Limb (tissue), 2 donors: ENCODE measurements around the gene BRD4.

ENCODE experiments used
- DNase-seq, 2 donors: peaks; one replicate each; pipeline ENCODE4 v3.0.0-alpha.2; 2016; ENCODE audit errors: extremely low spot score in 2 of 2

Gene BRD4

DNA sequence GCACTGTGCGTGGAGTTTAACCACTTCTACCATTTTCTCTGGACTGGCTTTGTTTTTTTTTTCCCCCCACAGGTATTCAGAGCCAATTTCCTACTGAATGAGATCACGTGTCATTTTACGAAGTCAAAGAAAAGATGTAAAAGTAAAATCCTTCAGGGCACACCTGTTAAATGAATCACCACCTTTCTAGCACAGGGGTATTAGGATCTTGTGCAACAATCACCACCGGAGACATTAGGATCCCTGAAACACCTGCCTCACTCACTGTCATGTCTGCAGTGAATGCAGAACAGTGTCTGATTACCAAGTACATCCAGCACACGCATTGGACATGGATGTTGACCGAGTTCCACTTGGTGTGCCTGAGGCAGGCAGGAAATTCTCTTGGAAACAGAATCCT lies 17.2 kb downstream of the BRD4 start:
- no peak for DNase-seq

DNA sequence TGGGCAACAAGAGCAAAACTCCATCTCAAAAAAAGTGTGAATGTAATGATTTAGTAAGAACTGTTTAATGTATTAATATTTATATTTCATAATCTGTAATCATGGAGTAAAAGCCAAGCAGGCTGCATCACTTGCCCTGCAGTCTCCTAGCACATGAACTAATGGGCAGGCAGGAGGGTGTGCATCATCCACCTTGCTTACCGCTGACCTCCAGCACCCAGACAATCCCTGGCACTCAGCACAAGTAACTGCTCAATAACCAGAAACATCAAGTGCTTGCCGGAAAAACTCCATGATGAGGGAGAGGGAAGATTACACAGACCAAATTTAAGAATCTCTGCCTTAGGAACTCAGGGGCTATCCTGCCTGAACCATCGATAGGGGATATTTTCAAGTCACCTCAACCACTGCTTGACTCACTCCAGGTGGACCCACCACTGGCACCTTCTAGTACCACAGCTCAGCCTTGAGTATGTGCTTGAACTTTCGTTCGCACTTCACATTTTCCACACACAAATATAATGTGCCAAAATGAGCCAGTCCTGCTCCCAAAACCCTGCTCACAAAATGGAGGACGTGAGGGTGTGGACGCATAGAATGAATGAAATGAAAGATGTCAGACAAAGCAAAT lies 18.6 kb downstream of the BRD4 start:
- DNase-seq, result no peak

DNA sequence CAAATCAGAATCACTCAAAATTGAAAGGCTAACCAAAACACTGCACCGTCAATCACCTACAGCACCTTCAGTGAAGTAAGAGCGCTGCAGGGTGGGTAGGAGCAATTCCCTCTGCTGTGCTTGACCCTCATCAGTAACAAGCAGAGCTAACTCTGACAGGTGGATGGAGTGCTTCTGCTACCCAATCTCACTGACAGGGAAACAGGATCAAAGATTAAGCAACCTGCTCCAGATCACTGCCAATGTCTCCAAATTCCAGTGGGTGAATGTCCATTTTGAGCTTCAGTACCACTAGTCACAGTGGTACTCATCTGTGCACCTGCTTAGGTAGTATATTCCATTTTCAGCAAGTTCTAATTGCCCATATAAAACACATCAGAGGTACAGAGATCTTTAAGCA lies 25.2 kb downstream of the BRD4 start:
- no peak for DNase-seq

DNA sequence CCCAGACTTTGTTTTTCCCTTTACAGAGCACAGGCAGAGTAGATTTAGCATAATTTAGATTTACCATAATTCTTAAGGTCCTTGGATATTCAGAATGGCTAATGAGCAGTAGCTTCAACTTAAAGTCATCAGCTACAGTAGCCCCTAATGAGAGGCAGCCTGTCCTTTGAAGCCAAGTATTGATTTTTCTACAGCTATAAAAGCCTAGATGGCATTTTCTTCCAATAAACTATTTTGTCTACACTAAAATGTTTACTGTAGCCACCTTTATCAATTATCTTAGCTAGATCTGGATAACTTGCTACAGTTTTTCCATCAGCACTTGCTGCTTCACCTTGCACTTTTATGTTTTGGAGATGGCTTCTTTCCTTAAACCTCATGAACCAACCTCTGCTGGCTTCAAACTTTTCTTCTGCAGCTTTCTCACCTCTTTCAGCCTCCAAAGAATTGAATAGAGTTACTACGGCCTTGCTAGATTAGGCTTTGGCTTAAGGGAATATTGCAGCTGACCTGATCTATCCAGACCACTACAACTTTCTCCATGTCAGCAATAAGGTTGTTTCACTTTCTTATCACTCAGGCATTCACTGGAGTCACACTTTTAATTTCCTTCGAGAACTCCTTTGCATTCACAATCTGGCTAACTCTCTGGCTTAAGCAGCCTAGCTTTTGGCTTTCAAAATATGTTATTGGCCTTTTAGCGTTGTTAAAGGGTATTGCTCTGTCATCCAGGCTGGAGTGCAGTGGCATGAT lies 26.6 kb downstream of the BRD4 start:
- DNase-seq, result no peak

DNA sequence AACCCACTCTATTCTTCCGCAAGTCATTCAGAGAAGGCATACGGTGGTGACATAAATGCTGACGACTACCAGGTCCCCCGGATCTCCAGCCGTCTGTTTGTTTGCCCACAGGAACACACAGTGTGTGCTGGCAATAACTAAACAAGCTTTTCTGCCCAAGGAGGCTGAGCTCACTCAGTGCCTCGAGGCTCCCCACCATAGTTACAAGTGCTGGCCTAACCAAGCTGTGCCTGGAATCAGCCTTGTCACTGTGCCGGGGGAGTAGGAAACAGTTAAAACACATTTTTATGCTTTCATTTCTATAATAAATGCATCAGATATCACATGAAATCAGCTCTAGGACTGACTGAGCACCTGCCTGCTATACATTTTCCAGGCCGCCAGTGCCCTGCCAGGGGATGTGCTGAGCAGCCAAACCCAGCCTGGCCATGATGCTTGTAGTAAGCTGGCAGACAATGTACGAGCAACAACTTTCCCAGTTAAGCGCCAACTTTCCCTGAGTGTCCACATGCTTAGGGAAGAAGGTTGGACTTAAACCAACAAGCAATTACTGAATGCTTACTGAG lies 28.1 kb downstream of the BRD4 start:
- no peak for DNase-seq

DNA sequence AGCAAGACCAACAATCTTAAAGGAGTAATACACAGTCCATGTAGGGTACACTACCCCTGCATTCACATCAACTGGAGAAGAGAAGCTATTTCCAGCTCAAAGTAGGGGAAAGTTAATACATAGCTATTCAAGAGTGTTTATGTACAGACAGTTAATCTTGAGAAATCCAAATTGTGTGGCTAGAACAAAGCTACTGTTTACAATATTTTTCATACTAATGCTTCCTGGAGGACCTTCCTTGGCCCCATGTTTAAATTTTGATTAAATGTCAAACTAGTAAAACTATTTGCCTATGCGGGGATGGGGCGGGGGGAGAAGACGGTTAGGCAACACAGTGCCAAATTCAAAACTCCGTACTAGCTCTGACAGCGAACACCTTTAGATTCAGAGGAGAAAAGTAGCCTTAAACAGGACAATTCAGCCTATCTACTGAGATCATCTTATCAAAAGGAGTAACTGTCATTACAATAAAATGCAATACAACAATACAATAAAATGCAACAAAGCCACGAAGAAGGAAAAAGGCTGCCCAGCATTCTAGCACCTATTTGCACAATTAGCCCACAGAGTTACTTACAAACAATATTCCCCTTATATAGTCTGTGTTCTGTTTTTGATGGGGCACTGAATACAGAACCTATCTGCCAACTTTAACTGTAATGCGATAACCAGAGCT lies 29.1 kb downstream of the BRD4 start:
- DNase-seq, result no peak

DNA sequence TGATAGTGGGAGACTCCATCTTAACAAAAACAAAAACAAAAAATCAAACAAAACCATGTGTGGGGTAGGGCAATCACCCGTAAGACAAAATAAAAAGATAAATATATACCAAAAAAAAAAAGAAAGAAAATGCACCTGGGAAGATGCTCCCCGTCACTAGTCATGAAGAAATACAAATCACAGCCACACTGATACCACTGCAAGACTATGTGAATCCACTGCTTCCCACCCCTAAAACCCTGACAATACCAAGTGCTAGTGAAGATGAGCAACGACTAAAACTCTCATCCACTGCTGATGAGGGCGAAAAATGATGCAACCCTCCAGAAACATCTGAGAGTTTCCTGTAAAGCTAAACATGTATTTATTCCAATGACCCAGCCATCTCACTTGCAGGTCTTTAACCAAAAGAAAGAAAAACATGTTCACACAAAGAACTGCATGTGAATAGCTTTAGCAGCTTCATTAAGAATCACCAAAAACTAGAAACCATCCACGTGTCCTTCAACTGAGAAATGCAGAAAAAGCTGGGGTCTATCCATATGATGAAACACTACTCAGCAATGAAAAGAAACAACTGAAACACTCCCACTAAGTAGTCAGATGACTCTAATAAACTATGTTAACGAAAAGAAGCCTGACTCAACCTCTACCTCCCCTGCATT lies 31.7 kb downstream of the BRD4 start:
- DNase-seq, result no peak

DNA sequence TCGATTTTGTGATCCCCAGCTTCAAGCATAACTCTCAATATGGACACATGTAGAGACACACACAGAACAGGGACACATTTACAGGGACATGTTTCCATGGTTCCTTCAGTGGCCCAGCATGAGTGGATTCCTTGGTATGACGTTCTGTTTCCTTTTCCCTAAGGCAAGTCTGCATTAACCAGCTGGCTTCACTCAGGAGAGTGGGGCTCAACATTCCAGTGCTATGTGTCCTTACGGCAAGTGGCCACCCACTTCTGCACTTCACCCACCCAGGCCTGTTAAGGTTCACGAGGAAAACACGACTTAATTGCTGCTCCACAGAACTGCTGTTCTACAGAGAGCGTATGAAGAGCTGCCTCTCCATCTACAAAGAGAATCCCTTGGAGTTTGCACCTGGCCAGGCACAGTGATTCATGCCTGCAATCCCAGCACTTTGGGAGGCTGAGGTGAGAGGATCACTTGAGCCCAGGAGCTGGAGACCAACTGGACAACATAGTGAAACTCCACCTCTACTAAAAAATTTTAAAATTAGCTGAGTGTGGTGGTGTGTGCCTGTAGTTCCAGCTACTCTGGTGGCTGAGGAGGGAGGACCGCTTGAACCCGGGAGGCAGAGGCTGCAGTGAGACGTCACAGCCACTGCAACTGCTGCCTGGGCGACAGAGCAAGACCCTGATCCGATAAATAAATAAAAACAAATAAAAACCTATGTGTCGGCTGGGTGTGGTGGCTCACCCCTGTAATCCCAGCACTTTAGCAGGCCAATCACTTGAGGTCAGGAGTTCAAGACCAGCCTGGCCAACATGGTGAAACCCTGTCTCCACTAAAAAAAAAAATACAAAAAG lies 32.5 kb downstream of the BRD4 start:
- no peak for DNase-seq

DNA sequence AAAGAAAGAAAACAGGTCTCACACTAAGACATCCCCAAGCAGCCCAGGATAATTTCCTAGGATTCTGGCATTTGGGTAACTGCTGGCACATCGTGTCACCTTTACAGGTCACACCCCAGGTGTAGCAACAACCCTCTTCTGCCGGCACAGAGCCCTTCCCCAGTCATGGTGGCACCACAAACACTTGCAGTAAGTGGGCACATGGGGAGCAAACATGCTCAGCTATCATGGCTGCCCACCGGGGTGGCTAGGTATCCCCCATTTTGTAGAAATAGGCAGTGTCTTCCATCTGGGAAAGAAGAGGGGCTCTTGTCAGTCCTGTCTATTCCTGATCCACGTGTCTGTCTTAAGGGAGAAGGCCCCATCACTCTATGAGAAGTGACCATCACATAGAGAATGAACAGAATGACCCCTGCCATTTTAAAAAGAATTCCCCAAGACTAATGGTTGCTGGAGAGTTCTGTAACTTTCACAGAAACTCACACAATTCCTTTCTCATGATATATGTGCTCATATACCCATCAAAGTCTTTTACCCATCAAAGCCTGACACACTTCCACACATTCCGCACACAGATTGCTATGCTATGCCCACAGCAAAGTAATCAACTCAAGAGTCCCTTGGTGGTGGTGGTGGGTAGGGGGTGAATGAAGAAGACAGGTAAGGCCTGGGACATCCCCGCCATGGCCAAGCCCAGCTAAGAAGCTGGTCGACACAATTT lies 33.3 kb downstream of the BRD4 start:
- DNase-seq, result no peak

DNA sequence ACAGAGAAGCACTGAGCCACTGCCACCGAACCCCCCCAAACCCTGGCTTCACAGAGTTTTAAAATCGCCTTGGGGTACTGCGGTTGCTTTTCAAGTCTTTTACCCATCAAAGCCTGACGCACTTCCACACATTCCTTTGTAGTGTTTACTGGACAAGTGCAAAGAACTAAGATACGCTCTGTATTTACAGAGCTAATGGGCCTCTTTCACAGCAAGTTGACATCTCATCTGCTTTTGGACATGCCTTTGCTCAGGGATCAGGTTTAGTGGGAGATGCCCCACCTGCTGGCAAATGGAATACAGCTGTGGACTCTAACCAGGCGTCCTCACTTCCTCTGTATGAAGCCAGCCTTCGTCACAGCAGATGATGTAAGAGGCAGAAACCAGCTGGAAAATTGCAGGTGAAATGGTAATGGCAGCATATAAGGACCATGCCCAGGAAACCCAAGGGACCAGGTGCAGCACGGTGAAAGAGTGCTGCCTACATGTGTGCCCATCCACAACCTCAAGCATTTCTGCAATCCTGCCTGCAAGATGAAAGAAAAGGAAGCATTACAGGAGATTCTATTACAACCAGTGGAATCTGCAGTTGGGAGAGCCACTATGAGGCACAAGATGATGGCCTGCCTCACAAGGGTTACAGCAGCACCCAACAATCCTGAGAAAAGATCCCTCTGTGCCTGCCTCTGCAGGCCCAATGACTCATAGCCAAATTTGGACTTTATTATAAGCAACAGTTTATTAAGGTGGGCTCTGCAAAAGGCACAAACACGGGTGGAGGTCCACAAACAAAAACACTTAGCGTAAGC lies 34.7 kb downstream of the BRD4 start:
- DNase-seq, result no peak

DNA sequence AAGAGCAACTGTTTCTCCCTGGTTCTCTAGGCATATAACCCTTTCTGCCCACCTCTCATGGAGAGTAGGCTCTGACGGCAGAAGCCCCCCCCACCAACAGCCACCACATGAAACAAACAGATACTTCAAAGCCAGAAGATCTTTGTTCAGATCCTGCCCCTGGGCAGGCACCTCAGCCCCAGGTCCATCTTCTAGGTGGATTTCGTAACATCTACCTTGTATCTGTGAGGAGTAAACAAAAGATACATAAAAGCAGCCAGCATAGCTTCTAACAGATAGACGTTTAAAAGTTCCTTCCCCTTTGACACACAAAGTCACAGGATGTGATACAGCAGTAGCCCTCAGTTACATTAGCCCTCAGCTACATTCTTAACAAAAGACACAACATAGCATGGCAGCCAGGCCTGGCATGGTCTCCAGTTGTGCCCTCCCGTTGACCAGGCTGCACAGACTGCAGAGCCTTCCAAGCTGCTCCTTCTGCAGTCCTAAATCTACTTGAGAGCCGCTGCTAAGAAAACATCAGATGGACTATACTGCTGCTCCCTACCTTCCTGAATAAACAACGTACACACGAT lies 35.4 kb downstream of the BRD4 start:
- DNase-seq, result no peak

DNA sequence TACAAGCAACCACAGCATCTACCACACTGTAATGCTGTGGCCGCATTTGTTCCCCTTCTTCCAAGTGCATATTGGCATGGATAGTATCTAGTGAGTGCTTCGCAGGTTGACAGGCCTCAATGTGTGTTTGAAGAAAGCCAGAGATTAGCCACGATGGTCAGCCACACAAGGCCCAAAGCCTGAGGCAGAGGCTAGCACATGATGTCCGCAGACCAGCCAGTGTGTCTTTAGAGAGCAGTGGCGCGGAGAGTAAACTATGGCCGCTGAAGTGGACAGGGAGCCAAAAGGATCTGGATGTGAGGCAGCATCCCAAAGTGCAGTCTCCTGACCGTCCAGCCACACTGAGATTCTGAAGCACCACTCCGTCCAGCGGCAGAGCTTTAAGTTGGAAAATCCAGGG lies 36.0 kb downstream of the BRD4 start:
- DNase-seq, result no peak

DNA sequence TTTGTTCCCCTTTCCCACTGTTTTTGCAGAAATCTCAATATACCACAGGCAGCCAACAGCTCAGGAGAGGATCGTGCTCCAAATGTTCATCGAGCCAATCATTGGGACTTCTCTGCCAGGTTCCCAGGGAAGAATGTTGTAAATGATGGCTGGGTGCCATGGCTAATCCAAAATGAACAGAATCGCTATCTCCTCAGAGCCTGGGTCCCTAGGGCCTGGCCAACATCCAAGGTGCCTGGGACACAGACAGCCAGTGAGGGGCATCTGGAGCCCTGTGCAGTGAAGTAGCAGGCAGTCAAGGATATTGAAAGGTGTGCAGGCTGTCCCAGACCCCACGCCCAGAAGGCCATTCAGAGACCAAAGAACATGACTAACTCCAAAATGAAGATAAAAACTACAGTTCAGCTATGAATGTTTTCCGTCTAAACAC lies 37.8 kb downstream of the BRD4 start:
- no peak for DNase-seq

DNA sequence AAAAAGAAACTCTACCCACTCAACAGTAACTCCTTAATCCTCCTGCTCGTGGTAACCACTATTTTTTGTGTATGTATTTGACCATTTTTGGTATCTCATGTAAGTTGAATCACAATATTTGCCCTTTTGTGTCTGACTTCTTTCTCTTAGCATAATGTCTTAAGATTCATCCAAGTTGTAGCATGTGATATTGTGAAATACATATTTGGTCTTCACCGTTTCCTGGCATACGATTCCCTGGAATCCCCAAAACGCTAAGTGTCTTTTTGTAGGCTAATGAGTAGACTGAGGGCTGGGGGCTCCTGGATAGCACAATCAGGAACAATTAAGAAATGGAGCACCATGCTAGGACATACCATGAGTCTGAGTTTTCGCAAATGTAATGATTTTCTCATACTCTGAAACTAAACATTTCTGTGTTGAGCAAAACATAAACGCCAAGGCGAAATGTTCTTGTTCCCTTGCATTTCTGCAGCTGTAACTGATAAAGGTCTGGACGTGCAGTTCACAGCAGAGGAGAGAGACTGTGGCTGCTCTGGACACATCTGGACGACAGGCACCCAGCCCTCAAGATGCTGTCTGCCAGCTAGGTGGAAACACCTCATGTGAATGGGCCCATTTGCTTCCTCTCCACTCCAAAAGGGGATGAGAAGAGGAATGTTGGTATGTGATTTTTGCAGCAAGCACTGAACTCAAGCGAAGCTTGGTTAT lies 38.4 kb downstream of the BRD4 start:
- DNase-seq, result no peak

DNA sequence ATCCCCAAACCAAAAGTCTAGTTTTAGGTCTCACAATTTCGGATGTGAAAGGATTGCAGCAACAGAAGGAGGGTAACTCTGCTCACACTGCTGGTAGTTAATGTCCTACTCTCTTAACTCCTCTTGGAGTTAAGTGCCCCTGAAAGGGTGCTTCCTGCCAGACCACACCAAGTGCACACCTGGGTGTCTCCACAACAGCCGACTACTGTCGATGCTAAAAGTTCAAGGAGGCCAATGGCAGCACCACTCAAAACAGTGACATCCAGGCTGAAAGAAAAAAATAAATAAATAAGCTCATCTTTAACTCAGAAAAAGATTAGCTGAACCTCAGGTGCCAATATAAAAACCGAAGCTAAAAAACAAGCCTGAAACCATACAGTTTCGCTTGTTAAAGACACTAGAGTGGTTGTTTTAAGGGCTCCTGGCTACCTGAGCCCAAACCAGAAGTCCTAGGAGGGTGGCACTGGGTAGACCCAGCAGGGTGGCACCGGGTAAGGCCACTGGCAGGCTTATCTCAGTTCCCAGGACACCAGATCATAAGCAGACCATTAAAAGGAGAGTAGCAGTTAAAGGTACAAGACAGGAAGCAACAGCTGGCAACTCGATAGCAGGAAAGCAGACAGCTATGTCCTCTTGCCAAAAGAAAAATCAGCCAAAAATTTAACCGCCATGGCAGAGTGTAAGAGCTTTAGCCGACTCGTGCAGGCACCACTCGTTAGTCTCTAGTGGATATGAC lies 39.3 kb downstream of the BRD4 start:
- DNase-seq, result no peak

DNA sequence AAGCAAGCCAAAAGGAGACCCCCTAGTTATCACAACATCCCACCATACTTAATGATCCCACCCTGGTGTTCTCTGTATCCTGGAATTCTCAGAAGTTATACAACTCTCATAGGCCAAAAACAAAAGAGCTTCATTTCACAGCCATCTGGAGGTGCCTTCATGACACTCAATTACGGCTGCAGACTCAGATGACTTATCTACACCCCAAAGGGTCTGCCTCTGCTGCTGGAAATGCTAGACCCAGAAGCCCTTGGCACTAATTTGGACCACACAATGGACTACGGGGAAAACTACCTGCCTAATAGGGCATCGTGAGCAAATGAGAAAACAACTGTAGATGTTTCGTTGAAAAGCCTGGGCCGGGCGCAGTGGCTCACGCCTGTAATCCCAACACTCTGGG lies 40.2 kb downstream of the BRD4 start:
- DNase-seq, result no peak

DNA sequence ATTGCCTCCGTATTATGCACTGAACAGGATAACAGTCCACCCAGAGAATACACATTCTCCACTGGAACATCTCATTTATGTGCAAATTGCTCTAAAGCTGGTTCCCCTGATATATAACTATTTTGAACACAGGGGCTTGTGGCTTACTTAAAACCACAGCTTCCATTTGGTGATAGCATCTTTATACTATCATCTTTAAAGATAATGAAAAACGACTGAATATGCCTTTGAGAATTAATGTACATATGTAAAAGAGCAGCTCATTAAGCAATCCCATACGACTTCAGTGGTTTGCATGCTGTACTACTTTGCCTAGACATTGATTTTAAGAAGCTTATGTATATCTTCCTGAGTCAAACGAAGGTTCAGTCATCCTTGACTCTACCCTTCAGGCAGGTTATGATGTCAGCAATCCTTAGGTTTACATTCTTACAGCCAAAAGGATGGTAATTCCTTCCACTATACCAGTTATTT lies 40.8 kb downstream of the BRD4 start:
- no peak for DNase-seq

DNA sequence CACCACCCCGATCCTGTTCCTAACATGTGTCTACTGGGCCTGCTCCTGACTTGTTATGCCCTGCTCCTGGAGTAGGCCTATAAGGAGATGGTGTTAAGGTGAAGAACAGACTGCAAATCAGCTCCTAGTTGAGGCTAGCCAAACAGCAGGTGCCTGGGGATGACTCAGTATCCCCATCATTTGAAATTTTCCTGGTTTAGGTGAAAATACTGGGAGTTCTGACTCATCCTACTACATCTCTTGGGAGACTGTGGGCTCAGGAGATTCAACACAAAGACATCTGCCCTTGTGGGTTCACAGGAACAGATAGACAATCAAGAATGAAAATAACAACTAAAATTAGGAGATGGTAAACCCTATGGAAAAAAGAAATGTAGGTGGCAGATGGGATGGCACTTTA lies 41.2 kb downstream of the BRD4 start:
- no peak for DNase-seq
